HepG2 (cell line): ENCODE data around the gene RALY. TPM values are rescaled to one million over a fixed set of nuclear protein-coding genes. Genes with fewer than 3 reads are reported as not detected.

ENCODE experiments used
- ELF4 ChIP-seq: sonication (generic); formaldehyde crosslinking; IDR thresholded peaks from 2 replicates; pipeline ENCODE4 v1.5.0; 2020; ENCODE audit warnings: missing genetic modification reagents, mild to moderate bottlenecking, moderate library complexity, borderline replicate concordance
- HDAC1 ChIP-seq: sonication (generic); formaldehyde crosslinking; IDR thresholded peaks from 2 replicates; pipeline ENCODE4 v1.5.1; 2020; ENCODE audit warnings: mild to moderate bottlenecking, missing genetic modification reagents
- HNRNPK ChIP-seq: fragments of 200-400 bp; formaldehyde crosslinking; IDR thresholded peaks from 2 replicates; pipeline ENCODE4 v1.6.1; 2018; ENCODE audit warnings: low read length, low read depth, moderate library complexity, mild to moderate bottlenecking; ENCODE audit not compliant: poor library complexity, severe bottlenecking
- KLF13 ChIP-seq: sonication (generic); formaldehyde crosslinking; IDR thresholded peaks from 2 replicates; pipeline ENCODE4 v1.4.0; 2020; ENCODE audit warnings: mild to moderate bottlenecking, missing genetic modification reagents
- LCORL ChIP-seq, 2 experiments: fragments of 450-650 bp in 1 of 2; sonication (generic) in 1 of 2; formaldehyde crosslinking in 1 of 2; IDR thresholded peaks; 2 replicates each; pipeline versions ENCODE4 v1.5.0 to v1.6.1; 2017 to 2020; ENCODE audit warnings: antibody characterized with exemption in 1 of 2, missing genetic modification reagents in 1 of 2
- NBN ChIP-seq: fragments of 450-650 bp; conservative IDR thresholded peaks from 2 replicates; pipeline ENCODE4 v1.6.1; 2017
- NCOA5 ChIP-seq: sonication (generic); formaldehyde crosslinking; IDR thresholded peaks from 2 replicates; pipeline ENCODE4 v1.4.0; 2020; ENCODE audit warnings: missing genetic modification reagents
- NFKB2 ChIP-seq: sonication (generic); formaldehyde crosslinking; IDR thresholded peaks from 2 replicates; pipeline ENCODE4 v1.4.0; 2020; ENCODE audit warnings: missing genetic modification reagents, borderline replicate concordance
- NR2F1 ChIP-seq, 2 experiments: fragments of 450-650 bp in 1 of 2; formaldehyde crosslinking in 1 of 2; IDR thresholded peaks; 2 replicates each; pipeline versions ENCODE4 v1.5.0 to v1.6.1; 2016 to 2020; ENCODE audit warnings: mild to moderate bottlenecking in 1 of 2, missing compliant biosample characterization in 1 of 2, missing genetic modification reagents in 1 of 2, moderate library complexity in 1 of 2
- RXRB ChIP-seq: IDR thresholded peaks from 2 replicates; pipeline ENCODE4 v1.6.1; 2016; ENCODE audit warnings: borderline replicate concordance, missing genetic modification reagents, missing compliant biosample characterization
- SALL2 ChIP-seq: sonication (generic); formaldehyde crosslinking; IDR thresholded peaks from 2 replicates; pipeline ENCODE4 v1.8.1; 2023; ENCODE audit warnings: mild to moderate bottlenecking, missing genetic modification reagents, inconsistent platforms
- SIN3B ChIP-seq: fragments of 150-350 bp; IDR thresholded peaks from 2 replicates; pipeline ENCODE4 v1.6.1; 2014; ENCODE audit warnings: low read length
- SMAD1 ChIP-seq: sonication (generic); formaldehyde crosslinking; IDR thresholded peaks from 2 replicates; pipeline ENCODE4 v1.4.0; 2020; ENCODE audit warnings: missing genetic modification reagents, low read depth, mild to moderate bottlenecking, borderline replicate concordance
- SMC3 ChIP-seq: IDR thresholded peaks from 2 replicates; pipeline ENCODE4 v1.6.1; 2011; ENCODE audit warnings: low read length, improper control_type of control experiment
- TGIF2 ChIP-seq: IDR thresholded peaks from 2 replicates; pipeline ENCODE4 v1.6.1; 2016; ENCODE audit warnings: control low read depth, missing compliant biosample characterization
- ZNF431 ChIP-seq: sonication (generic); formaldehyde crosslinking; IDR thresholded peaks from 2 replicates; pipeline ENCODE4 v1.9.0; 2022; ENCODE audit warnings: missing genetic modification reagents, low read depth, mild to moderate bottlenecking, borderline replicate concordance
- ZNF441 ChIP-seq: sonication (generic); formaldehyde crosslinking; IDR thresholded peaks from 2 replicates; pipeline ENCODE4 v1.7.0; 2021; ENCODE audit warnings: missing genetic modification reagents, borderline replicate concordance
- ZNF484 ChIP-seq: sonication (generic); formaldehyde crosslinking; IDR thresholded peaks from 2 replicates; pipeline ENCODE4 v1.5.1; 2020; ENCODE audit warnings: mild to moderate bottlenecking, low read depth, missing genetic modification reagents, borderline replicate concordance
- ZNF605 ChIP-seq: sonication (generic); formaldehyde crosslinking; IDR thresholded peaks from 2 replicates; pipeline ENCODE4 v1.8.0; 2022; ENCODE audit warnings: mild to moderate bottlenecking, missing genetic modification reagents
- ZNF670 ChIP-seq: sonication (generic); formaldehyde crosslinking; IDR thresholded peaks from 2 replicates; pipeline ENCODE4 v1.8.0; 2022; ENCODE audit warnings: mild to moderate bottlenecking, missing genetic modification reagents, borderline replicate concordance
- ZZZ3 ChIP-seq: sonication (generic); formaldehyde crosslinking; IDR thresholded peaks from 2 replicates; pipeline ENCODE4 v1.4.0; 2020; ENCODE audit warnings: missing genetic modification reagents, mild to moderate bottlenecking, borderline replicate concordance
- polyA plus RNA-seq, 8 experiments: library from polyadenylated mRNA; depleted of rRNA in 3 of 8; stranded (reverse) in 7 of 8; unstranded in 1 of 8; fragments of >200 nt; fragmentation: Illumina TruSeq in 4 of 8; extraction: Trizol in 4 of 8; gene quantifications; 2 replicates each; pipeline versions ENCODE4 v1.2.1 to v1.2.3, GENCODE V29; 2011 to 2016; ENCODE audit warnings: low read depth in 4 of 8, missing spikeins in 1 of 8, mixed read lengths in 1 of 8; ENCODE audit not compliant: insufficient read depth in 1 of 8
- total RNA-seq, 5 experiments: library from RNA; depleted of rRNA; stranded (reverse); fragments of >200 nt; fragmentation: Illumina TruSeq; extraction: Trizol; gene quantifications; 2 replicates each; pipeline ENCODE4 v1.2.3, GENCODE V29; 2016; ENCODE audit warnings: low read depth in 1 of 5
- TF ChIP-seq, protein P1 (sequence below): sonication (generic); formaldehyde crosslinking; conservative IDR thresholded peaks from 2 replicates; pipeline ENCODE4 v1.8.0; 2022; ENCODE audit warnings: missing genetic modification reagents
- TF ChIP-seq, protein P2 (sequence below): sonication (generic); formaldehyde crosslinking; IDR thresholded peaks from 2 replicates; pipeline ENCODE4 v1.8.1; 2023; ENCODE audit warnings: mild to moderate bottlenecking, missing genetic modification reagents
- TF ChIP-seq, protein P3 (sequence below): sonication (generic); formaldehyde crosslinking; IDR thresholded peaks from 2 replicates; pipeline ENCODE4 v1.4.0; 2020; ENCODE audit warnings: missing genetic modification reagents, low read depth, mild to moderate bottlenecking, borderline replicate concordance

The RALY gene
- total and polyA plus RNA-seq, 2 of the 13 experiments (the other 11 are each of a cell fraction or from before 2014, with no cell fraction given): 178 to 186 TPM

DNA sequence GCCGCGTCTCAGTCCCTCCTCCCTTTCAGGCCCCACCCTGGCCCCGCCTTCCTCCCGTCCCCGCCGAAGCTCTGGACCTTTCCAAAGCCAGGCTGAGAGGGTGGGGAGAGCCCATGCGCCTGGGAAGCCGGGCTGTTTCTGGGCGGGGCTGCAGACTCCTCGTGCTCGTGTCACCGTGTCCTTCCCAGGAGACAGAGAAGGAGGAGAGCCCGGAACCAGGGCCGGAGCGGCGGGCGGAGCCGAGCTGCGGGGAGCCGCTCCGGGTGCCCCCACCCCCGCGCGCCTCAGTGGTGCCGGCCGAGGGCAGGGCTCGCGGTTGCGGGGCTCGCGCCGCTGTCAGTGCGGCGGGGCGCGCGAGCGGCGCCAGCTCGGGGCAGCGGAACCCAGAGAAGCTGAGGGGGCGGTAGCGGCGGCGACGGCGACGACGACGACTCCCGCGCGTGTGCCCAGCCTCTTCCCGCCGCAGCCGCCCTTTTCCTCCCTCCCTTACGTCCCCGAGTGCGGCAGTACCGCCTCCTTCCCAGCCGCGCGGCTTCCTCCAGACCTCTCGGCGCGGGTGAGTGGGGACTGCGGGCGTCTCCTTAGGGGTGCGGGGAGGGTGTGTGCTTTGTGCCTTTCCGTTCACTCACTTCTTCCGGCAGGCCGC lies at the start of gene RALY (continued):
- TF ChIP-seq NR2F1 (CRISPR knock-in tag; IDR thresholded peaks at IDR 0.05): peak in 1 of 2 experiments; percentile 26; a peak in 1 of 4 replicates
- TF ChIP-seq SMC3: no peak
- no peak for TF ChIP-seq ZNF484 (CRISPR knock-in tag)
- peak; percentile 74; the same call in 1 of the 2 replicates for TF ChIP-seq ZNF605
- TF ChIP-seq ZNF431 (CRISPR knock-in tag): peak; percentile 81; the same call in 1 of the 2 replicates
- no peak for TF ChIP-seq NCOA5 (CRISPR knock-in tag)
- TF ChIP-seq, protein P1, sequence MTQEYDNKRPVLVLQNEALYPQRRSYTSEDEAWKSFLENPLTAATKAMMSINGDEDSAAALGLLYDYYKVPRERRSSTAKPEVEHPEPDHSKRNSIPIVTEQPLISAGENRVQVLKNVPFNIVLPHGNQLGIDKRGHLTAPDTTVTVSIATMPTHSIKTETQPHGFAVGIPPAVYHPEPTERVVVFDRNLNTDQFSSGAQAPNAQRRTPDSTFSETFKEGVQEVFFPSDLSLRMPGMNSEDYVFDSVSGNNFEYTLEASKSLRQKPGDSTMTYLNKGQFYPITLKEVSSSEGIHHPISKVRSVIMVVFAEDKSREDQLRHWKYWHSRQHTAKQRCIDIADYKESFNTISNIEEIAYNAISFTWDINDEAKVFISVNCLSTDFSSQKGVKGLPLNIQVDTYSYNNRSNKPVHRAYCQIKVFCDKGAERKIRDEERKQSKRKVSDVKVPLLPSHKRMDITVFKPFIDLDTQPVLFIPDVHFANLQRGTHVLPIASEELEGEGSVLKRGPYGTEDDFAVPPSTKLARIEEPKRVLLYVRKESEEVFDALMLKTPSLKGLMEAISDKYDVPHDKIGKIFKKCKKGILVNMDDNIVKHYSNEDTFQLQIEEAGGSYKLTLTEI (CRISPR knock-in tag): no peak
- TF ChIP-seq SIN3B: peak; percentile 49
- peak; percentile 44; the same call in 1 of the 2 replicates for TF ChIP-seq ZNF441 (CRISPR knock-in tag)
- TF ChIP-seq SALL2 (CRISPR knock-in tag): peak; percentile 98
- TF ChIP-seq ELF4 (CRISPR knock-in tag): peak; percentile 15; the same call in 1 of the 2 replicates
- TF ChIP-seq TGIF2 (CRISPR knock-in tag): peak; percentile 97
- peak; percentile 75 for TF ChIP-seq HDAC1 (CRISPR knock-in tag)
- 0 out of 2 replicates have a peak, but pooled peaks have one; percentile 10 for TF ChIP-seq NFKB2 (CRISPR knock-in tag)
- TF ChIP-seq HNRNPK: peak; percentile 78
- no peak for TF ChIP-seq NBN
- TF ChIP-seq KLF13: 0 out of 2 replicates have a peak, but pooled peaks have one; percentile 75
- TF ChIP-seq ZZZ3: peak; percentile 63
- TF ChIP-seq SMAD1 (CRISPR knock-in tag): peak; percentile 96
- no peak for TF ChIP-seq RXRB
- TF ChIP-seq, protein P2, sequence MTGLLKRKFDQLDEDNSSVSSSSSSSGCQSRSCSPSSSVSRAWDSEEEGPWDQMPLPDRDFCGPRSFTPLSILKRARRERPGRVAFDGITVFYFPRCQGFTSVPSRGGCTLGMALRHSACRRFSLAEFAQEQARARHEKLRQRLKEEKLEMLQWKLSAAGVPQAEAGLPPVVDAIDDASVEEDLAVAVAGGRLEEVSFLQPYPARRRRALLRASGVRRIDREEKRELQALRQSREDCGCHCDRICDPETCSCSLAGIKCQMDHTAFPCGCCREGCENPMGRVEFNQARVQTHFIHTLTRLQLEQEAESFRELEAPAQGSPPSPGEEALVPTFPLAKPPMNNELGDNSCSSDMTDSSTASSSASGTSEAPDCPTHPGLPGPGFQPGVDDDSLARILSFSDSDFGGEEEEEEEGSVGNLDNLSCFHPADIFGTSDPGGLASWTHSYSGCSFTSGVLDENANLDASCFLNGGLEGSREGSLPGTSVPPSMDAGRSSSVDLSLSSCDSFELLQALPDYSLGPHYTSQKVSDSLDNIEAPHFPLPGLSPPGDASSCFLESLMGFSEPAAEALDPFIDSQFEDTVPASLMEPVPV (CRISPR knock-in tag): peak; percentile 12; the same call in 1 of the 2 replicates
- TF ChIP-seq LCORL (IDR thresholded peaks at IDR 0.05): no peak
- no peak; the same call in 1 of the 2 replicates for TF ChIP-seq LCORL (CRISPR knock-in tag; IDR thresholded peaks at IDR 0.05)
- TF ChIP-seq, protein P3, sequence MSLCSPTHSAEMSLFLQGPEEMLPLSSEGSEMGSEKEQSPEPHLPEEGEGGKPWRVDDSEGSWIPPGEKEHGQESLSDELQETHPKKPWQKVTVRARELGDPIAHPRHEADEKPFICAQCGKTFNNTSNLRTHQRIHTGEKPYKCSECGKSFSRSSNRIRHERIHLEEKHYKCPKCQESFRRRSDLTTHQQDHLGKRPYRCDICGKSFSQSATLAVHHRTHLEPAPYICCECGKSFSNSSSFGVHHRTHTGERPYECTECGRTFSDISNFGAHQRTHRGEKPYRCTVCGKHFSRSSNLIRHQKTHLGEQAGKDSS: peak; percentile 89
- TF ChIP-seq ZNF670: no peak
